Kidney (tissue), 14 donors: ENCODE results near the gene PKD2. TPM values are rescaled to one million over a fixed set of nuclear protein-coding genes. Genes with fewer than 3 reads are reported as not detected.

Source experiments
- DNase-seq, 5 donors: peaks; one replicate each; pipeline ENCODE4 v3.0.0-alpha.2; 2013 to 2020
- FAIRE-seq: peaks from 2 replicates; lab custom pipeline; 2012; peaks lifted over from hg19 to GRCh38; lab: Jason Lieb, UNC
- H3K27ac ChIP-seq, 2 donors: one replicate each; pipeline ENCODE4 v1.7.0; 2013; ENCODE audit warnings: low read depth in 2 of 2, low read length in 2 of 2, inconsistent platforms in 1 of 2
- H3K27me3 ChIP-seq: one replicate; pipeline ENCODE4 v1.7.1; 2013; ENCODE audit warnings: low read length, inconsistent platforms; ENCODE audit not compliant: control insufficient read depth, insufficient read depth
- H3K36me3 ChIP-seq, 3 donors: one replicate each; pipeline versions ENCODE4 v1.7.0 to v1.7.1; 2013; ENCODE audit warnings: low read length in 3 of 3, control low read depth in 1 of 3, inconsistent platforms in 1 of 3; ENCODE audit not compliant: insufficient read depth in 3 of 3, control insufficient read depth in 2 of 3
- H3K4me1 ChIP-seq, 3 donors: one replicate each; pipeline versions ENCODE4 v1.7.0 to v1.7.1; 2013; ENCODE audit warnings: low read length in 3 of 3, inconsistent platforms in 1 of 3, low read depth in 1 of 3; ENCODE audit not compliant: control insufficient read depth in 2 of 3, insufficient read depth in 2 of 3
- H3K4me3 ChIP-seq, 3 donors: one replicate each; pipeline versions ENCODE4 v1.7.0 to v1.8.1; 2013; ENCODE audit warnings: low read length in 3 of 3, control low read depth in 1 of 3, inconsistent platforms in 1 of 3
- H3K9ac ChIP-seq, 3 donors: one replicate each; pipeline versions ENCODE4 v1.7.0 to v1.7.1; 2013; ENCODE audit warnings: low read length in 3 of 3, control low read depth in 1 of 3, inconsistent platforms in 1 of 3
- H3K9me3 ChIP-seq, 3 donors: one replicate each; pipeline versions ENCODE4 v1.7.0 to v1.7.1; 2013; ENCODE audit warnings: low read length in 3 of 3, control low read depth in 1 of 3, inconsistent platforms in 1 of 3; ENCODE audit not compliant: control insufficient read depth in 2 of 3, insufficient read depth in 1 of 3
- intact Hi-C: fragments of 100-400 bp; cut with DNase I; formaldehyde crosslinking; loops from one replicate; pipeline ENCODE4 v1.11.1; 2022
- polyA plus RNA-seq: library from polyadenylated mRNA; stranded (reverse); fragments of 350-450 nt; fragmentation: Illumina TruSeq; extraction: RNeasy Lipid Tissue Mini Kit (QIAGEN cat#74804); gene quantifications from one replicate; pipeline ENCODE4 v1.2.3, GENCODE V29; 2014; ENCODE audit warnings: low read depth, low replicate concordance; ENCODE audit not compliant: insufficient read depth
- total RNA-seq: library from RNA; stranded (reverse); fragmentation: NEBNext Ultra II Directional; extraction: Animal tissue kit (Norgen Biotek cat#: 25700); gene quantifications from one replicate; pipeline ENCODE4 v1.2.1, GENCODE V29; 2021
- TF ChIP-seq, protein P1 (sequence below): IDR thresholded peaks from 3 replicates; pipeline ENCODE4 v1.5.1; 2012; ENCODE audit warnings: mild to moderate bottlenecking, moderate library complexity, borderline replicate concordance; ENCODE audit not compliant: insufficient read depth; ENCODE audit errors: extremely low read depth
- donor health status: control.
- donor health status: control.
- donor health status: control.
- donor health status: control.
- donor health status: control.
- donor health status: DM: yes; HTN: yes; CAD: no.
- donor health status: Normal renal cell carcinoma (clear cell type).

The PKD2 gene
- total and polyA plus RNA-seq, 2 donors from 2014 or later: 21.2 to 92.6 TPM

DNA sequence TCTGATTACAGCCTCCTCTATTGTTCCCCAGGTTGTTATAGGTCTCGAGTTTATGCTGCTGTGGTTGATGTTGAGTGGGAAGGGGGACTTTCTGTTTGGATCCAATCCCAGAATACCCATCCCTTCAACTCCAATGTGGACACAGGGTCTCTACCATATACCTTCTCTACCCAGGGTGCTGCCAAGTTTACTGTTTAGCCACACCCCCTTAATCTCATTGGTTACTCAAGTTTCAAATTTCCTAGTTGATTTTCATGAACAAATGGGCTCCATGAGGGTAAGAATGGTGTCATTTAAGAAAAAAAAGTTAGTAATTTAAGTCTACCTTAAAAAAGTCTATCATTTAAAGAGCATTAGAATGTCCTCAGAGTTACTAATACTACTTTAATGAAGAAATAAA lies 35.6 kb upstream of the PKD2 start:
- Histone ChIP-seq H3K27ac (no peak overlapping the region), H3K9me3 (no peaks in the 10 kb centered on the region), H3K9ac (no peak overlapping the region), H3K27me3 (peaks cover 4% of the 10 kb centered on the region), H3K4me3 (no peak overlapping the region), H3K4me1 (peaks cover 0 to 18% (median 0%) of the 10 kb centered on the region in 3 donors), H3K36me3 (no peaks in the 10 kb centered on the region)
- no peak for DNase-seq
- no peak for FAIRE-seq
- intact Hi-C loops: loop anchor here (10.0 kb wide), 1 partner anchor 117 kb away; no protein-coding TSS in a partner anchor
- TF ChIP-seq, protein P1, sequence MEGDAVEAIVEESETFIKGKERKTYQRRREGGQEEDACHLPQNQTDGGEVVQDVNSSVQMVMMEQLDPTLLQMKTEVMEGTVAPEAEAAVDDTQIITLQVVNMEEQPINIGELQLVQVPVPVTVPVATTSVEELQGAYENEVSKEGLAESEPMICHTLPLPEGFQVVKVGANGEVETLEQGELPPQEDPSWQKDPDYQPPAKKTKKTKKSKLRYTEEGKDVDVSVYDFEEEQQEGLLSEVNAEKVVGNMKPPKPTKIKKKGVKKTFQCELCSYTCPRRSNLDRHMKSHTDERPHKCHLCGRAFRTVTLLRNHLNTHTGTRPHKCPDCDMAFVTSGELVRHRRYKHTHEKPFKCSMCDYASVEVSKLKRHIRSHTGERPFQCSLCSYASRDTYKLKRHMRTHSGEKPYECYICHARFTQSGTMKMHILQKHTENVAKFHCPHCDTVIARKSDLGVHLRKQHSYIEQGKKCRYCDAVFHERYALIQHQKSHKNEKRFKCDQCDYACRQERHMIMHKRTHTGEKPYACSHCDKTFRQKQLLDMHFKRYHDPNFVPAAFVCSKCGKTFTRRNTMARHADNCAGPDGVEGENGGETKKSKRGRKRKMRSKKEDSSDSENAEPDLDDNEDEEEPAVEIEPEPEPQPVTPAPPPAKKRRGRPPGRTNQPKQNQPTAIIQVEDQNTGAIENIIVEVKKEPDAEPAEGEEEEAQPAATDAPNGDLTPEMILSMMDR: no peak

DNA sequence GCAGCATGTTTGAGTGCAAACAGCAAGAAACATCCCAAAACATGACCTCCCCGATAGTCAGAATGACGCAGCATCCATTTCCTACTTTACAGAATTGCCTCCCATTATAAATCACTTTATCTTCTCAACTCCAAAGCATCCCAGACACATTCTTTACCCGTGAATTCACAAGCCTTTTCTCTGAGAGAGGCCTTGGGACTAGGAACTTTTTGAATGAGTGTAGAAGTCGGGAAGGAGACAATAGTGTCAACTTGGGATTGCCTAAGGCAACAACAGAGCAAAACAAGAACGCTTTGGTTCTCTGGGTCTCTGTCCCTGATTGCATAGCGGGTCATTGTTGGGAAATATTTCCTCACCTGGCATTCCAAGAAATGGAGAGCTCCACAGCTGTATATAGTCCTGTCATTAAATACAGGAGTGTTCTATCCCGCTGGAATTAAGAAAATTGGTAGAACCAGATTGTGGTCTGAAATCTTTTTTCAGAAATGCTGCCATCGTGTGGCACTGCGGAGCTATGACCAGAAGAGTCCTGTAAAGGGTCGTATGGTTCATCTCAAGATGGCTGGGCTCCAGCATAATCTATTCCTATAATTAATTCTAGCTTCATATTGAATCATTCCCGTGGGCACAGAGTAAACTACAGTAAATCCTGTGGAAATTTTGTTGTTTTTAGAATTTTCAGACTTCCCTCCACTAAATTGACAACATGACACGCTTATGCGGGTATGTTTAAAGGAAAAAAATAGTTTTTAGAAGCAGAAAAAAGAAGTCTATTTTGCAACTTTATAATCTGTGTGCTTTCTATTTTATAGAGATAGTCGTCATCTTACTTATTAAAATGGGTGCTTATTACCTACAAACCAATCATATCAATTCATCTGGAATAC lies 33.9 kb upstream of the PKD2 start:
- TF ChIP-seq, protein P1: peak; percentile 74
- Histone ChIP-seq H3K9me3 (no peaks in the 10 kb centered on the region), H3K27me3 (peaks cover 5% of the 10 kb centered on the region), H3K27ac (peak overlapping the region in 1 of 2 donors; percentile 55), H3K4me3 (peak overlapping the region in 2 of 3 donors; percentile 7 to 44), H3K4me1 (peaks cover 0 to 18% (median 0%) of the 10 kb centered on the region in 3 donors), H3K36me3 (peaks cover 0 to 5% (median 0%) of the 10 kb centered on the region in 3 donors), H3K9ac (peak overlapping the region in 2 of 3 donors; percentile 2 to 13)
- intact Hi-C loops: loop anchor here (10.0 kb wide), 1 partner anchor 119 kb away; no protein-coding TSS in a partner anchor
- FAIRE-seq: peak; percentile 89
- DNase-seq: peak in 4 of 5 donors; percentile 55 to 79 (median 68)

DNA sequence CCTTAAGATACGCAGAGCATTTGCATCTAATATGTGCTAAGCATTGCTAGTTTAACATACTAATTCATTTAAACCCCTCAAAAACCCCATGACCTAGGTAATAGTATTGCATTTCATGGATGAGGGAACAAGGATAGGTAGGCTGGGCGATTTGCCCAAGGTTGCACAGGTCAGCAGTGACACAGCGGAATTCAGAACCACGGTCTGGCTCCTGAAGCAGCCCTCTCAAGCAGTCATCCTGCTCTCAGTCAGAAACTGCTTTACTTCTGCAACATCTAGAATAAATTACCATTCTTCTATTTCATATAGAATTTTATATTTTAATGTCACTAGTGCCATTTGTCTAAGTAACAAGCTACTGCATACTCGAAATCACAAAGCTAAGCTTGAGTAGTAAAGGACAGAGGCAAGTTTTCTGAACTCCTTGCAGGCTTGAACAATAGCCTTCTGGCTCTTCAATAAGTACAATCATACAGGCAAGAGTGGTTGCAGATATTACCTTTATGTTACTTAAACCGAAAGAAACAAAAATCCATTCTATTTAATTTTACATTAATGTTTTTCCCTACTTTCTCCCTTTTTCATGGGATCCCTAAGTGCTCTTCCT lies 32.5 kb upstream of the PKD2 start:
- H3K4me3 ChIP-seq: peak overlapping the region in 2 of 3 donors; percentile 65 to 92
- no peaks in the 10 kb centered on the region for H3K9me3 ChIP-seq
- peaks cover 0 to 5% (median 2%) of the 10 kb centered on the region in 3 donors for H3K36me3 ChIP-seq
- H3K27ac ChIP-seq: peak overlapping the region; percentile 57 to 86
- peaks cover 5% of the 10 kb centered on the region for H3K27me3 ChIP-seq
- TF ChIP-seq, protein P1: no peak
- peak overlapping the region in 1 of 3 donors; percentile 62 for H3K9ac ChIP-seq
- peak; percentile 69 for FAIRE-seq
- intact Hi-C loops: loop anchor here (10.0 kb wide), 1 partner anchor 120 kb away; no protein-coding TSS in a partner anchor
- H3K4me1 ChIP-seq: peaks cover 0 to 18% (median 0%) of the 10 kb centered on the region in 3 donors
- peak in 3 of 5 donors; percentile 30 to 87 (median 45) for DNase-seq
